ENCODE measurements around the gene SLC12A7. TPM values are rescaled to one million over a fixed set of nuclear protein-coding genes. Genes with fewer than 3 reads are reported as not detected.
"Not testable (repeated sequence)": the region's sequence is repeated elsewhere in the genome, so short reads cannot be mapped to it uniquely, and the experiment has no call there.

SLC12A7 gene
- total and polyA plus RNA-seq, 2 donors, result 10.2 to 23.8 TPM

GRCh38 chr5:1007681-1008450 lies 104.0 kb downstream of the SLC12A7 start:
- 69% methylated on average over 23 of the region's 23 CpGs for WGBS
- no peak overlapping the region for H3K27ac ChIP-seq (ENCODE audit: low read depth)
- no peak overlapping the region for H3K4me3 ChIP-seq (ENCODE audit: low read depth, low read length)
- no peaks in the 10 kb centered on the region for H3K36me3 ChIP-seq (ENCODE audit: insufficient read depth)
- no peak for DNase-seq (ENCODE audit: extremely low spot score)
- H3K4me1 ChIP-seq (ENCODE audit: insufficient read depth), result peaks cover 4% of the 10 kb centered on the region

GRCh38 chr5:1007221-1007680 lies 104.6 kb downstream of the SLC12A7 start:
- no peak overlapping the region for H3K27ac ChIP-seq (ENCODE audit: low read depth)
- no peak for DNase-seq (ENCODE audit: extremely low spot score)
- peaks cover 4% of the 10 kb centered on the region for H3K4me1 ChIP-seq (ENCODE audit: insufficient read depth)
- WGBS, result 89% methylated on average over 17 of the region's 17 CpGs
- no peak overlapping the region for H3K4me3 ChIP-seq (ENCODE audit: low read depth, low read length)
- H3K36me3 ChIP-seq (ENCODE audit: insufficient read depth), result no peaks in the 10 kb centered on the region

- no peak for DNase-seq (ENCODE audit: extremely low spot score)
- WGBS, result 96% methylated on average over 5 of the region's 5 CpGs
- Histone ChIP-seq H3K4me1 (ENCODE audit: insufficient read depth) (peaks cover 4% of the 10 kb centered on the region), H3K4me3 (ENCODE audit: low read depth, low read length) (no peak overlapping the region), H3K36me3 (ENCODE audit: insufficient read depth) (no peaks in the 10 kb centered on the region), H3K27ac (ENCODE audit: low read depth) (no peak overlapping the region)
These were observed 105.2 kb downstream of the SLC12A7 start for GRCh38 chr5:1006656-1007071.

GRCh38 chr5:1005904-1006655 lies 105.8 kb downstream of the SLC12A7 start:
- DNase-seq (ENCODE audit: extremely low spot score), result no peak
- Histone ChIP-seq H3K27ac (ENCODE audit: low read depth) (no peak overlapping the region), H3K4me3 (ENCODE audit: low read depth, low read length) (no peak overlapping the region), H3K36me3 (ENCODE audit: insufficient read depth) (no peaks in the 10 kb centered on the region), H3K4me1 (ENCODE audit: insufficient read depth) (peaks cover 4% of the 10 kb centered on the region)
- 97% methylated on average over 13 of the region's 13 CpGs for WGBS

- H3K36me3 ChIP-seq (ENCODE audit: insufficient read depth), result no peaks in the 10 kb centered on the region
- H3K4me3 ChIP-seq (ENCODE audit: low read depth, low read length), result peak overlapping the region; percentile 55
- no peak overlapping the region for H3K27ac ChIP-seq (ENCODE audit: low read depth)
- 52% methylated on average over 47 of the region's 47 CpGs for WGBS
- peaks cover 4% of the 10 kb centered on the region for H3K4me1 ChIP-seq (ENCODE audit: insufficient read depth)
- DNase-seq (ENCODE audit: extremely low spot score), result no peak
These were observed 106.5 kb downstream of the SLC12A7 start for GRCh38 chr5:1005249-1005851.

- DNase-seq (ENCODE audit: extremely low spot score), result no peak
- WGBS, result 1% methylated on average over 88 of the region's 88 CpGs
- peak overlapping the region; percentile 3 for H3K27ac ChIP-seq (ENCODE audit: low read depth)
These were observed 107.2 kb downstream of the SLC12A7 start for GRCh38 chr5:1004461-1005248.

GRCh38 chr5:1003296-1003937 lies 108.4 kb downstream of the SLC12A7 start:
- H3K36me3 ChIP-seq (ENCODE audit: insufficient read depth), result no peaks in the 10 kb centered on the region
- no peak overlapping the region for H3K27ac ChIP-seq (ENCODE audit: low read depth)
- peaks cover 4% of the 10 kb centered on the region for H3K4me1 ChIP-seq (ENCODE audit: insufficient read depth)
- DNase-seq (ENCODE audit: extremely low spot score), result no peak
- H3K4me3 ChIP-seq (ENCODE audit: low read depth, low read length), result no peak overlapping the region
- WGBS, result 71% methylated on average over 21 of the region's 21 CpGs

More at GRCh38 chr5:1004461-1005248, 107.2 kb downstream of the SLC12A7 start:
- Histone ChIP-seq H3K4me1 (ENCODE audit: insufficient read depth) (peaks cover 4% of the 10 kb centered on the region), H3K4me3 (ENCODE audit: low read depth, low read length) (peak overlapping the region; percentile 55), H3K36me3 (ENCODE audit: insufficient read depth) (no peaks in the 10 kb centered on the region)

- peaks cover 4% of the 10 kb centered on the region for H3K4me1 ChIP-seq (ENCODE audit: insufficient read depth)
- H3K4me3 ChIP-seq (ENCODE audit: low read depth, low read length), result no peak overlapping the region
- no peak overlapping the region for H3K27ac ChIP-seq (ENCODE audit: low read depth)
- H3K36me3 ChIP-seq (ENCODE audit: insufficient read depth), result no peaks in the 10 kb centered on the region
- DNase-seq (ENCODE audit: extremely low spot score), result no peak
- 90% methylated on average over 13 of the region's 13 CpGs for WGBS
These were observed 109.0 kb downstream of the SLC12A7 start for GRCh38 chr5:1002836-1003235.

GRCh38 chr5:1002271-1002546 lies 109.7 kb downstream of the SLC12A7 start:
- WGBS, result 88% methylated on average over 4 of the region's 4 CpGs
- Histone ChIP-seq H3K36me3 (ENCODE audit: insufficient read depth) (no peaks in the 10 kb centered on the region), H3K4me1 (ENCODE audit: insufficient read depth) (peaks cover 4% of the 10 kb centered on the region), H3K4me3 (ENCODE audit: low read depth, low read length) (no peak overlapping the region), H3K27ac (ENCODE audit: low read depth) (no peak overlapping the region)
- no peak for DNase-seq (ENCODE audit: extremely low spot score)

- H3K4me1 ChIP-seq (ENCODE audit: insufficient read depth), result peaks cover 4% of the 10 kb centered on the region
- WGBS, result 93% methylated on average over 19 of the region's 19 CpGs
- no peaks in the 10 kb centered on the region for H3K36me3 ChIP-seq (ENCODE audit: insufficient read depth)
- no peak for DNase-seq (ENCODE audit: extremely low spot score)
- no peak overlapping the region for H3K4me3 ChIP-seq (ENCODE audit: low read depth, low read length)
- H3K27ac ChIP-seq (ENCODE audit: low read depth), result no peak overlapping the region
These were observed 110.2 kb downstream of the SLC12A7 start for GRCh38 chr5:1001406-1002270.

- not testable (repeated sequence) for DNase-seq (ENCODE audit: extremely low spot score)
These were observed 111.0 kb downstream of the SLC12A7 start for GRCh38 chr5:1000831-1001230.

More at GRCh38 chr5:1000831-1001230, 111.0 kb downstream of the SLC12A7 start:
- not testable (repeated sequence) for H3K27ac ChIP-seq (ENCODE audit: low read depth); H3K36me3 ChIP-seq (ENCODE audit: insufficient read depth); H3K4me3 ChIP-seq (ENCODE audit: low read depth, low read length); H3K4me1 ChIP-seq (ENCODE audit: insufficient read depth)
- WGBS, result 96% methylated on average over 11 of the region's 11 CpGs

All from urinary bladder (tissue), 4 donors.